Psoas muscle (tissue), 8 donors: ENCODE data around the gene ACSM6. TPM values are rescaled to one million over a fixed set of nuclear protein-coding genes. Genes with fewer than 3 reads are reported as not detected.
A peak's percentile ranks its signal among the peaks of the same experiment; 100 is the strongest.

Source experiments
- ATAC-seq, 4 donors: fragments of 200-7000 bp; cut with Tn5 transposase; one replicate each; pipeline ENCODE4 v1.9.1; 2020; ENCODE audit warnings: moderate library complexity in 3 of 4, mild to moderate bottlenecking in 2 of 4
- DNase-seq, 2 donors: peaks; one replicate each; pipeline ENCODE4 v3.0.0-alpha.2; 2020
- H3K27ac ChIP-seq: fragments of 200-600 bp; one replicate; pipeline ENCODE4 v1.8.0; 2022
- H3K27me3 ChIP-seq, 3 donors: fragments of 200-600 bp in 1 of 3; one replicate each; pipeline versions ENCODE4 v1.6.1 to v1.8.0; 2013 to 2022; ENCODE audit warnings: low read length in 2 of 3, mild to moderate bottlenecking in 2 of 3, moderate library complexity in 1 of 3; ENCODE audit not compliant: insufficient read depth in 3 of 3
- H3K36me3 ChIP-seq, 2 donors: fragments of 200-600 bp in 1 of 2; one replicate each; pipeline versions ENCODE4 v1.6.1 to v1.8.0; 2013 to 2022; ENCODE audit warnings: low read depth in 1 of 2, mild to moderate bottlenecking in 1 of 2, moderate library complexity in 1 of 2; ENCODE audit not compliant: insufficient read depth in 1 of 2
- H3K4me1 ChIP-seq: fragments of 200-600 bp; one replicate; pipeline ENCODE4 v1.8.0; 2022
- H3K4me3 ChIP-seq: fragments of 200-600 bp; one replicate; pipeline ENCODE4 v1.8.0; 2022; ENCODE audit warnings: mild to moderate bottlenecking
- H3K9me3 ChIP-seq: fragments of 200-600 bp; one replicate; pipeline ENCODE4 v1.8.0; 2022
- CTCF ChIP-seq: fragments of 200-600 bp; IDR thresholded peaks from one replicate; pipeline ENCODE4 v1.8.0; 2022; ENCODE audit warnings: antibody characterized with exemption
- WGBS, 3 donors: extraction: QIAGEN DNeasy Blood & Tissue Kit; methylation state at CpG; one replicate each; pipeline versions ENCODE4 v1.1.6 to v1.1.7; 2013; 5-methylcytosine and 5-hydroxymethylcytosine counted together
- intact Hi-C, 2 donors: fragments of 100-400 bp; cut with DNase I; formaldehyde crosslinking; loops; one replicate each; pipeline versions ENCODE4 v1.11.0 to v1.14.2; 2022
- polyA plus RNA-seq, 3 donors: library from polyadenylated mRNA; stranded (reverse); fragments of 200-250 nt; gene quantifications; one replicate each; pipeline ENCODE4 v1.2.3, GENCODE V29; 2013
- total RNA-seq, 4 donors: library from RNA; stranded (reverse); fragmentation: NEBNext Ultra II Directional in 2 of 4; extraction: Animal tissue kit (Norgen Biotek cat#: 25700) in 2 of 4; gene quantifications; one replicate each; pipeline versions ENCODE4 v1.2.1 to v1.2.4, GENCODE V29; 2021 to 2023
- donor health status: healthy with polysubstance abuse.
- donor health status: DM: no; HTN: no; CAD: no; lungs with moderate emphysema.
- donor health status: Bipolar disorder and iron deficiency.
- donor health status: healthy.
- donor health status: DM: yes; HTN: yes; CAD: no.
- donor health status: DM: no; HTN: no; CAD: no.
- donor health status: DM: no; HTN: no; CAD: no.
- donor health status: DM: yes; HTN: yes; CAD: no.

ACSM6 gene
- total and polyA plus RNA-seq, 7 donors = not detected

GRCh38 chr10:95266674-95267095, 72.6 kb downstream of the ACSM6 start:
- 26 to 31% (median 29%) methylated on average over 1 of the region's 1 CpG for WGBS, 3 donors
- TF ChIP-seq CTCF = no peak
- no peak overlapping the region for H3K4me3 ChIP-seq
- H3K9me3 ChIP-seq = no peaks in the 10 kb centered on the region
- peak overlapping the region; percentile 56 for H3K27ac ChIP-seq
- DNase-seq (no peak), ATAC-seq (peak in 2 of 4 donors; percentile 25 to 33)
- peaks cover 12% of the 10 kb centered on the region for H3K4me1 ChIP-seq
- peaks cover 0 to 66% of the 10 kb centered on the region in 2 donors for H3K36me3 ChIP-seq
- no peaks in the 10 kb centered on the region for H3K27me3 ChIP-seq
- intact Hi-C loops = no loop called here

GRCh38 chr10:95267251-95267650, 73.2 kb downstream of the ACSM6 start:
- peak overlapping the region; percentile 55 for H3K27ac ChIP-seq
- H3K4me1 ChIP-seq = peaks cover 12% of the 10 kb centered on the region
- no peaks in the 10 kb centered on the region for H3K9me3 ChIP-seq
- H3K36me3 ChIP-seq = peaks cover 0 to 62% of the 10 kb centered on the region in 2 donors
- DNase-seq (no peak), ATAC-seq (no peak)
- no peak overlapping the region for H3K4me3 ChIP-seq
- intact Hi-C loops = no loop called here
- 88 to 91% (median 90%) methylated on average over 3 of the region's 3 CpGs for WGBS, 3 donors
- H3K27me3 ChIP-seq = no peaks in the 10 kb centered on the region
- TF ChIP-seq CTCF = no peak

DNA sequence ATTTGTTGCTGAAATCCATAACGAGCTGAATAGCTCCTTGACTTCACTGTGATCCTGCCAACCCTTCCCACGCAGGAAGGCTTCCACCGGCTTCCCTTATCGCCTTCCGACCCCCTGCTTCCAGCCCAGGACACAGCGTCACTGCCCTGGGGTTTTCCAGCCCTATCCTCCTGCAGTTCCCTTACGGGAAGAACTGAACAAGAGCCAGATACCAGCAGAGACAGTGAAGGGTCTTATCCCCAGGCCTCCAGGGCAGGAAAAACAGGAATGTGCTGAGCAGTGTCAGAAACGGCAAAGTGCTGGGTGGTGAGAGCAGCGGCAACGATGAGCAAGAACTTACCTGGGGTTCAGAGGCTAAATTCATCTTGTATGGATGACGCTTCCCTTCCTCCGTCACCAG, 74.4 kb downstream of the ACSM6 start:
- TF ChIP-seq CTCF = no peak
- peaks cover 0 to 50% of the 10 kb centered on the region in 2 donors for H3K36me3 ChIP-seq
- H3K9me3 ChIP-seq = no peaks in the 10 kb centered on the region
- peak; percentile 56 to 62 for DNase-seq
- 52 to 62% (median 58%) methylated on average over 12 of the region's 12 CpGs for WGBS, 3 donors
- H3K27me3 ChIP-seq = no peaks in the 10 kb centered on the region
- H3K4me1 ChIP-seq = peaks cover 17% of the 10 kb centered on the region
- intact Hi-C loops = no loop called here
- no peak overlapping the region for H3K4me3 ChIP-seq
- H3K27ac ChIP-seq = peak overlapping the region; percentile 55
- peak; percentile 23 to 58 (median 42) for ATAC-seq

DNA sequence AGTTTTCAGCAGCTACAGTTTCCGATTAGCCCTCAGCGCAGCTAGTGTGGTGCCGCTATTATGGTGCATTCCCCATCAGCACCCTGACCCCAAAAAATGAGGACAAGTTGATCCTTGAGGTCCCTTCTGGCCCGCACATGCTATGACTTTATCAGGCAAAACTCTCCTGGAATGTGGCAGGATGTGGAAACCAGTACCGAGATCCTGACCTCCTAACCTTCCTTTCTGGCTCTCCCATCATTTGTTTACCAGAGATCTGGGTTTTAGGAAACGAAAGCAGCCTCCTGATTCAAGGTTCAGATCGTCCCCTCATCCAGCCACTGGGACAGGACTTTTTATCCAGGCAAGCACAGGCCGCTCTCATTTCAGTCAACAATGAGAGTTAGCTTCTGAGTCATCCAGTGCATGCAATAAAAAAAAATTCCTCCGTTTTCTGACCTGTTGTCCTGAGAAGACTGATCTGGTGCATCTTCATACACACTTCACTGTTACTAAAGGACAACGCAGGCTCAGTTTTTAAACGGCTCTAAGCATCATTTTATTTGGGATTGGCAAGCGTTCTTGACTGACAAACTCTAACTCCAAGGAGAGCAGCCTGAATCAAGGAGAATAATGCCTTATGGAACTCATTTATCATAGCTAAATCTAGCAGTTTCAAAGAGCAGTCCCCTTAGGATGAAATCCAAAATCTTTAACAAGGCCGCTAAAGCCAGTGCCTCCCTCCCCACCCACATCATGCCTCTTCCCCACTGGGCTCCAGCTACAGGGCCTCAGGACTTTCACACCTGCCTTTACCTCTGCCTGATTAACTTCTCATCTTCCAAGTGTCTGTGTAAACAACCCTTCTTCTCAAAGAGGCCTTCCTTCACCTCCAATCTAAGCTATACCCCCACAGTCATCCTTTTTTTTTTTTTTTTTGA, 79.6 kb downstream of the ACSM6 start:
- H3K27me3 ChIP-seq = no peaks in the 10 kb centered on the region
- WGBS, 3 donors = 44 to 48% (median 46%) methylated on average over 13 of the region's 13 CpGs
- DNase-seq (peak; percentile 49 to 76), ATAC-seq (peak; percentile 68 to 80 (median 74))
- H3K4me1 ChIP-seq = peaks cover 45% of the 10 kb centered on the region
- intact Hi-C loops = no loop called here
- no peak for TF ChIP-seq CTCF
- peak overlapping the region; percentile 20 for H3K4me3 ChIP-seq
- no peaks in the 10 kb centered on the region for H3K9me3 ChIP-seq
- peaks cover 0 to 22% of the 10 kb centered on the region in 2 donors for H3K36me3 ChIP-seq
- H3K27ac ChIP-seq = peak overlapping the region; percentile 70
